Activated naive CD4-positive, alpha-beta T cell treated with anti-CD3 and anti-CD28 coated beads, Interleukin-2, amount 10 ng/mL, durations not matched to agents 5 hours and 36 hours (primary cell): ENCODE results near the gene WDFY1. TPM values are rescaled to one million over a fixed set of nuclear protein-coding genes. Genes with fewer than 3 reads are reported as not detected.

Source experiments
- total RNA-seq, 2 experiments: library from RNA; stranded (reverse); gene quantifications; one replicate each; pipeline ENCODE4 v1.2.3, GENCODE V29; 2021

WDFY1 gene
- total RNA-seq = 10 to 100 TPM; 68.0 to 69.1 TPM

GRCh38 chr2:223944703-223945531 is at the start of gene WDFY1:
Gene WDFY1 (minus strand): TSS chr2:223945335. CDS start chr2:223945284, 51 bp downstream.

GRCh38 chr2:223957092-223957851 is 12.1 kb upstream of the WDFY1 start, which contains the start of gene MRPL44:
Gene MRPL44 (plus strand): TSS chr2:223957463. CDS start chr2:223957473, 10 bp downstream.

GRCh38 chr2:223837287-223838061 is 107.7 kb downstream of the WDFY1 start, which contains the start of gene AP1S3:
Gene AP1S3 (minus strand): TSS chr2:223837582. CDS start chr2:223837450, 132 bp downstream.

Other genes with a start within 250 kb of the WDFY1 start
- 1 to 10 TPM; 5.6 to 5.9 TPM for gene AP1S3, start 107.8 kb downstream of the WDFY1 start, total RNA-seq
- 10 to 100 TPM; 28.1 to 28.6 TPM for gene MRPL44, start 12.1 kb upstream of the WDFY1 start, total RNA-seq
- 10 to 100 TPM; 19.6 to 20.7 TPM for gene SERPINE2, start 94.0 kb upstream of the WDFY1 start, total RNA-seq